Sigmoid colon (tissue), 7 donors: ENCODE data around the gene GSE1. TPM values are rescaled to one million over a fixed set of nuclear protein-coding genes. Genes with fewer than 3 reads are reported as not detected.

ENCODE experiments used
- DNase-seq: peaks from one replicate; pipeline ENCODE4 v3.0.0-alpha.2; 2019
- H3K27ac ChIP-seq, 4 donors: fragments of 200-600 bp; sonication (generic); one replicate each; pipeline ENCODE4 v1.5.1; 2016 to 2019; ENCODE audit warnings: mild to moderate bottlenecking in 1 of 4
- H3K27me3 ChIP-seq, 3 donors: fragments of 200-600 bp; sonication (generic); one replicate each; pipeline ENCODE4 v1.5.1; 2019; ENCODE audit warnings: mild to moderate bottlenecking in 1 of 3
- H3K36me3 ChIP-seq, 4 donors: fragments of 200-600 bp; sonication (generic); one replicate each; pipeline ENCODE4 v1.5.1; 2016 to 2019
- H3K4me1 ChIP-seq, 4 donors: fragments of 200-600 bp; sonication (generic); one replicate each; pipeline ENCODE4 v1.5.1; 2017 to 2019
- H3K4me3 ChIP-seq, 4 donors: fragments of 200-600 bp; sonication (generic); one replicate each; pipeline ENCODE4 v1.5.1; 2017 to 2019; ENCODE audit warnings: mild to moderate bottlenecking in 2 of 4, moderate library complexity in 1 of 4
- H3K9me3 ChIP-seq, 4 donors: fragments of 200-600 bp in 3 of 4; sonication (generic) in 3 of 4; one replicate each; pipeline versions ENCODE4 v1.5.1 to v1.6.1; 2013 to 2019
- EP300 ChIP-seq, 4 donors: sonication (generic); formaldehyde crosslinking; IDR thresholded peaks; one replicate each; pipeline ENCODE4 v1.6.1; 2017; ENCODE audit warnings: antibody characterized with exemption in 4 of 4
- POLR2A ChIP-seq, 2 donors: fragments of 450-650 bp; IDR thresholded peaks; one replicate each; pipeline ENCODE4 v1.6.1; 2016; ENCODE audit warnings: antibody characterized with exemption in 2 of 2, mild to moderate bottlenecking in 2 of 2, moderate library complexity in 2 of 2
- POLR2AphosphoS5 ChIP-seq, 4 donors: sonication (generic); formaldehyde crosslinking; IDR thresholded peaks; one replicate each; pipeline ENCODE4 v1.6.1; 2017; ENCODE audit warnings: antibody characterized with exemption in 4 of 4
- WGBS, 2 donors: extraction: QIAGEN DNeasy Blood & Tissue Kit; methylation state at CpG; one replicate each; pipeline ENCODE4 v1.1.7; 2013; 5-methylcytosine and 5-hydroxymethylcytosine counted together
- intact Hi-C: fragments of 100-400 bp; cut with DNase I; formaldehyde crosslinking; loops from one replicate; pipeline ENCODE4 v1.15.1; 2023
- polyA plus RNA-seq, 3 donors: library from polyadenylated mRNA; stranded (reverse); fragments of 200-250 nt; gene quantifications; one replicate each; pipeline ENCODE4 v1.2.3, GENCODE V29; 2013
- total RNA-seq, 4 donors: library from RNA; depleted of rRNA; stranded (reverse); fragments of >200 nt; gene quantifications; one replicate each; pipeline ENCODE4 v1.1.0, GENCODE V29; 2016
- TF ChIP-seq, protein P1 (sequence below), 4 experiments: fragments of 450-650 bp in 3 of 4; fragments of 200-600 bp in 1 of 4; IDR thresholded peaks; one replicate each; pipeline ENCODE4 v1.5.1; 2016 to 2019; ENCODE audit warnings: antibody characterized with exemption in 4 of 4, mild to moderate bottlenecking in 3 of 4, moderate library complexity in 2 of 4
- donor health status: healthy with polysubstance abuse.
- donor health status: Bipolar disorder and iron deficiency.
- donor health status: healthy.

GSE1 gene
- total and polyA plus RNA-seq, 7 donors, result 12.0 to 76.7 (median 42.5) TPM

DNA sequence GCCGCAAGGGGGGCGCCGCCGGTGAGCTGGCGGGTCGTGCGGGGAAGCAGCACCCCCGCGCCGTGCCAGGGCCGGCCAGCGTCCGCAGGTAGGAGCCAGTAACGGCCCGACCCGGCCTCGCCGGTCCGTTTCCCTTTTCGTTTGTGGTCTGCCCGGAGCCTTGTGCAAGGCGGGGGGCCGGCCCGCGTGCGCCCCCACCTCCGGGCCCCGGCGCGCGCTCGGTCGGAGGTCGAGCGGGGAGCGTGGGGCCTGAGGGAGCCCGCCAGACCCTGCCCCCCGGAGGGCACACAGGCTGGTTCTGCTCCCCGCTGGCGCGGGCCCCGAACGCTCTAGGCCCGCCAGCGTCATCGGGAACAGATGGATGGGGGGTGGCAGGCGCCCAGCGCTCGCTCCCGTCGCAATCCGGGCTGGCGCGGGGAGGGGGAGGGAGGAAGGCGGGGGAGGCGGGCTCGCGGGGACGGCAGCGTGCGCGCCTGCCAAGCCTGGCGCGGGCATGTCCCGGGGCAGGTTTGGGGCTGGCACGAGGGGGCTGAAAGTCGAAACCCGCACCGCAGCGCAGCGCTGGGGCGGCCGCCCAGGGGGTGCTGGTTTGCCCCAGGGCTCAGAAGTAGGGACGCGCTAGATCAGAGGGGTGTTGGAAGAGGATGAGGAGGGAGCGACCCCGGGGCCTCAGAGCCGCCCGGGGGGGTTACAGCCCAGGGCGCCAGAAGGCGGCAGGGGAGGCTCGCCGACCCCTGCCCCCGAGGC, 1.5 kb upstream of the GSE1 start:
- no peaks in the 10 kb centered on the region for H3K36me3 ChIP-seq
- peak overlapping the region; percentile 51 to 71 (median 68) for H3K4me3 ChIP-seq
- no peaks in the 10 kb centered on the region for H3K27me3 ChIP-seq
- peaks cover 0 to 93% (median 85%) of the 10 kb centered on the region in 4 donors for H3K4me1 ChIP-seq
- peak overlapping the region; percentile 93 to 97 (median 95) for H3K27ac ChIP-seq
- TF ChIP-seq EP300 (IDR thresholded peaks at IDR 0.05), result no peak
- peak; percentile 58 to 86 (median 70) for TF ChIP-seq POLR2AphosphoS5 (IDR thresholded peaks at IDR 0.05)
- TF ChIP-seq, protein P1, sequence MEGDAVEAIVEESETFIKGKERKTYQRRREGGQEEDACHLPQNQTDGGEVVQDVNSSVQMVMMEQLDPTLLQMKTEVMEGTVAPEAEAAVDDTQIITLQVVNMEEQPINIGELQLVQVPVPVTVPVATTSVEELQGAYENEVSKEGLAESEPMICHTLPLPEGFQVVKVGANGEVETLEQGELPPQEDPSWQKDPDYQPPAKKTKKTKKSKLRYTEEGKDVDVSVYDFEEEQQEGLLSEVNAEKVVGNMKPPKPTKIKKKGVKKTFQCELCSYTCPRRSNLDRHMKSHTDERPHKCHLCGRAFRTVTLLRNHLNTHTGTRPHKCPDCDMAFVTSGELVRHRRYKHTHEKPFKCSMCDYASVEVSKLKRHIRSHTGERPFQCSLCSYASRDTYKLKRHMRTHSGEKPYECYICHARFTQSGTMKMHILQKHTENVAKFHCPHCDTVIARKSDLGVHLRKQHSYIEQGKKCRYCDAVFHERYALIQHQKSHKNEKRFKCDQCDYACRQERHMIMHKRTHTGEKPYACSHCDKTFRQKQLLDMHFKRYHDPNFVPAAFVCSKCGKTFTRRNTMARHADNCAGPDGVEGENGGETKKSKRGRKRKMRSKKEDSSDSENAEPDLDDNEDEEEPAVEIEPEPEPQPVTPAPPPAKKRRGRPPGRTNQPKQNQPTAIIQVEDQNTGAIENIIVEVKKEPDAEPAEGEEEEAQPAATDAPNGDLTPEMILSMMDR (IDR thresholded peaks at IDR 0.05), result no peak
- TF ChIP-seq POLR2A (IDR thresholded peaks at IDR 0.05), result no peak
- 1% methylated on average over 84 of the region's 84 CpGs for WGBS, 2 donors
- DNase-seq, result peak; percentile 96
- intact Hi-C loops, result loop anchor here (1.0 to 10.0 kb wide), 4 partner anchors 149 to 307 kb away; no protein-coding TSS in a partner anchor
- no peaks in the 10 kb centered on the region for H3K9me3 ChIP-seq

DNA sequence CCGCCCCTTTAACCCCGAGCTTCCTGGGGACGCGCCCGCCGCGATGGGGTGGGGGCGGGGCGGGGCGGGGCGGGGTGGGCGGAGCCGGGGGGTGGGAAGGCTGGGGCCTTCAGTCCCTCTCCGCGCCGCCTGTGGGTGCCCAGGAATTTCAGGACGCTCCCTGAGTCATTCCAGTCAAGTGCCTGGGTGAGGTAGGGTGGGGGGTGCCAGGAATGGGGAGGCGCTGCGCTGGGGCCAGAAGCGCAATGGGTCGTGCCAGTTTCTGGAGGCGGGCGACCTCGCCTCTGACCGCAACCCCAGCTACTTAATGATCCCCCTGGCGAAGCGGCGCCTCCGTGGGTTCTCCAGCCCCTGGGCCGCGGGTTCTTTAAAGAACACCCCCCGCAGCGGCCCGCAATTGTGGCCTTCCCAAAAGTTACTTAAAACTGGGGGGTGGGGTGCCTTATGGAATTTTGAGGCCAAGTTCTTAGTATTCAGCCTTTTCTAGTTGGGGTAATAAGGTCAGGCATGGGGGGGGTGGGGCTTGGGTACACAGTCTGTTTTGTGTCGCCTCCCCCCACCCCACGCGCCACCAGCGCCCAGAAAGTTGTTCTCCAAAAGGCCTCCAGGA, 826 bp upstream of the GSE1 start:
- H3K36me3 ChIP-seq, result no peaks in the 10 kb centered on the region
- H3K27me3 ChIP-seq, result no peaks in the 10 kb centered on the region
- no peaks in the 10 kb centered on the region for H3K9me3 ChIP-seq
- intact Hi-C loops, result loop anchor here (5.0 to 10.0 kb wide), 2 partner anchors 150 to 307 kb away; no protein-coding TSS in a partner anchor
- DNase-seq, result peak; percentile 89
- H3K4me3 ChIP-seq, result peak overlapping the region; percentile 51 to 71 (median 68)
- 0 to 1% methylated on average over 38 of the region's 38 CpGs for WGBS, 2 donors
- peaks cover 0 to 93% (median 85%) of the 10 kb centered on the region in 4 donors for H3K4me1 ChIP-seq
- TF ChIP-seq, protein P1 (IDR thresholded peaks at IDR 0.05), result no peak
- no peak for TF ChIP-seq POLR2AphosphoS5 (IDR thresholded peaks at IDR 0.05)
- TF ChIP-seq POLR2A (IDR thresholded peaks at IDR 0.05), result no peak
- no peak for TF ChIP-seq EP300 (IDR thresholded peaks at IDR 0.05)
- peak overlapping the region; percentile 93 to 97 (median 95) for H3K27ac ChIP-seq

DNA sequence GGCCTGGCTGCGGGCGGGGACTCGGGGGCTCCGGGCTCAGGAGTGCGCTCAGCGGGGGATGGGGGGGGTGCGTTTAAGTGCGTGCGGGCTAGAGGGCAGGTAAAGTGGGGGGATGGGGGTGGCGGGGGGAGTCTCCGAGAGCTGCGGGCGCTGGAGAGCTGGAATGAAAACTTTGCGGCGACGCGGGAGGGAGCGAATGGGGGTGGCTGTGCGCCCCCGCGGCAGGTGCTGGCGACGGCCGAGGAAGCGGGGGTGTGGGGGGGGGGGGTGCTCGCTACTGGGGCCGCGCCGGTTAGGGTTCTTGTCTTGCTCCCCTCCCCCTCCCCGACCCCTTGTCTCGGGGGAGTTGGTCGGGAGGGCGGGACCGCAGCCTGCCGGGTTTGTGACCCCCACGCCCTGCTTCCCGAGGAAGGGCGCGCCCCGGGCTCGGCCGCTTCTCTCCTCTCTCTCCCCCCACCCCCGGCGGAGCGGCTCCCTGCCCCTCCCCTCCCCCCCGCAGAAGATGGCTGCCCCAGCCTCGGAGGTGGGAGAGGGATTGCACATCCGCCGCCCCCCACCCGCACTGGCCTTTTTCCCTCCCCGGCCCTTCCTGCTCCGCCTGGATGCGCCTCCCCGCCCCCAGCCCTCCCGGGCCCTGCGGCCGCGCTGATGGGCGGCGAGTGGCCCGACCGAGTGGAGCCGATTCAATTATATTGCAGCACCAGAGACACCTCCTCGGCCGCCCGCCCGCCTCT, 649 bp downstream of the GSE1 start:
- no peak for TF ChIP-seq EP300 (IDR thresholded peaks at IDR 0.05)
- peak in 3 of 4 donors; percentile 11 to 52 (median 36) for TF ChIP-seq POLR2AphosphoS5 (IDR thresholded peaks at IDR 0.05)
- 1 to 2% methylated on average over 65 to 67 of the region's 67 CpGs for WGBS, 2 donors
- peak overlapping the region; percentile 51 to 71 (median 68) for H3K4me3 ChIP-seq
- peak overlapping the region; percentile 93 to 97 (median 95) for H3K27ac ChIP-seq
- H3K36me3 ChIP-seq, result no peaks in the 10 kb centered on the region
- intact Hi-C loops, result loop anchor here (5.0 to 10.0 kb wide), 2 partner anchors 151 to 309 kb away; no protein-coding TSS in a partner anchor
- peaks cover 0 to 83% (median 73%) of the 10 kb centered on the region in 4 donors for H3K4me1 ChIP-seq
- no peaks in the 10 kb centered on the region for H3K27me3 ChIP-seq
- H3K9me3 ChIP-seq, result no peaks in the 10 kb centered on the region
- DNase-seq, result peak; percentile 86

DNA sequence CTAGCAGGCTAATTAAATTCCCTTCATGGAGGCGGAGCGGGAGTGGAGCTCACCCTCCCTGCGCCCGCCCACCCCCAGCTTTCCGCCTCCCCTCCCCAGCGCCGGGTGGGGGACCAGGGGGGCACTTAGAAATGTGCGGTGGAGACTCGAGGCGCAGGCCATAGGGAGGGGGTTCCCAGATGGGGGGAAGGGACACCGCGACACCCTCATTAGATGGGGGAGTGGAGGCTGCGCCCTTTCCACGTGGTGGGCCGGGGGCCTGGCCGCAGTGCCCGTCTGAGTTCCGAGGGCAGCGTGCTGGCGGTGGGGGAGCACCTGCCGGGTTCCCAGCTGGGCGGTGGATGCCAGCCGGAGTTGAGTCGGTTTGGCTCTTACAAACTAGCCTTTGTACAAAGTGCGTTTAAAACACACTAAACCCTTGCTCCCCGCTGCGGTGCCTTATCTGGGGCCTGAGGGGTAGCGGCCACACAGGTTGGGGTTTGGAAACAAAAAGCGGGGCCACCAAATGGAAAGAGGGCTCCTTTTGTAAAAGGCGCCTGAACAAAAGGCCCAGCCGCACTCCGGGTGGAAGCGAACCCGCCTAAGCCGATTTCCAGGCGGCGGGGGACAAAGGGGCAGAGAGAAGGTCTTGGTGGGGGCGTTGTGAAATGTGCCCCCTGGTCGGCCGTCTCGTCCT, 1.4 kb downstream of the GSE1 start:
- no peak for DNase-seq
- 10 to 36% methylated on average over 41 of the region's 41 CpGs for WGBS, 2 donors
- Histone ChIP-seq H3K4me1 (peaks cover 0 to 82% (median 69%) of the 10 kb centered on the region in 4 donors), H3K36me3 (no peaks in the 10 kb centered on the region), H3K27ac (peak overlapping the region; percentile 93 to 97 (median 95)), H3K4me3 (peak overlapping the region; percentile 51 to 71 (median 68)), H3K9me3 (no peaks in the 10 kb centered on the region), H3K27me3 (no peaks in the 10 kb centered on the region)
- intact Hi-C loops, result loop anchor here (5.0 to 10.0 kb wide), 2 partner anchors 152 to 310 kb away; no protein-coding TSS in a partner anchor
- TF ChIP-seq POLR2A (IDR thresholded peaks at IDR 0.05) (no peak), EP300 (IDR thresholded peaks at IDR 0.05) (no peak), POLR2AphosphoS5 (IDR thresholded peaks at IDR 0.05) (no peak)
- TF ChIP-seq, protein P1 (IDR thresholded peaks at IDR 0.05), result no peak
